Panc1 (cell line): Measurements from ENCODE around the gene DEK.

ENCODE experiments used
- CTCF ChIP-seq: fragments of 450-650 bp; IDR thresholded peaks from 2 replicates; pipeline ENCODE4 v1.5.1; 2017; ENCODE audit warnings: mild to moderate bottlenecking
- POLR2AphosphoS5 ChIP-seq: IDR thresholded peaks from 2 replicates; pipeline ENCODE4 v1.6.1; 2012; ENCODE audit warnings: mild to moderate bottlenecking, low read depth, low read length, moderate library complexity
- REST ChIP-seq, 2 experiments: IDR thresholded peaks; 2 replicates each; pipeline ENCODE4 v1.6.1; 2011 to 2012; ENCODE audit warnings: low read depth in 2 of 2, control low read depth in 1 of 2, low read length in 1 of 2, mild to moderate bottlenecking in 1 of 2, moderate library complexity in 1 of 2; ENCODE audit not compliant: insufficient read depth in 1 of 2

- TF ChIP-seq REST (IDR thresholded peaks at IDR 0.05; ENCODE audit: insufficient read depth in 1 of 2, low read depth in 2 of 2, low read length in 1 of 2), result no peak
- TF ChIP-seq POLR2AphosphoS5, result no peak
- no peak for TF ChIP-seq CTCF
Measured at GRCh38 chr6:18209539-18210197, 54.7 kb downstream of the DEK start.
